GM12874 (cell line): ENCODE data around the gene DCST2.

Source experiments
- TF ChIP-seq, protein P1 (sequence below): IDR thresholded peaks from 2 replicates; pipeline ENCODE4 v1.5.1; 2011; ENCODE audit warnings: low read depth, mild to moderate bottlenecking, control low read depth, low read length, moderate library complexity; ENCODE audit not compliant: insufficient read depth

DCST2 gene

DNA sequence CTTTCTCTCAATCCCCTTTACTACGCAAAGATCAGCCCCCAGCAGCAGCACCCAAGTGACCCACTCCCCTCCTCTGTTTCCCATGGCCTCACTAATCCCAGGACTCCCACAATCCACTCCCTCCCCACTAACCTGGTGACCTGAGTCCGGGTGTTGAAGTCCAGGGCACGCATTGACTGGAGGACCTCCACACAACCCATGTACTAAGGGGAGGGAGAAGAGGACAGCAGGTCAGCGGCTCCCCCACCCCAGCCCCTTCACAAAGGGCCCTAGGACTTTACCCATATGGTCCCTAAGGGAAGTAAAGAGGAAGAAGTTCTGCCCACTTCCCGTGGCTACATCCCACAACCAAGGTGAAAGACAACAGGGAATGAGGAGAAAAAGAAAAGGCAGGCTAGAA lies 64.3 kb downstream of the DCST2 start:
- TF ChIP-seq, protein P1, sequence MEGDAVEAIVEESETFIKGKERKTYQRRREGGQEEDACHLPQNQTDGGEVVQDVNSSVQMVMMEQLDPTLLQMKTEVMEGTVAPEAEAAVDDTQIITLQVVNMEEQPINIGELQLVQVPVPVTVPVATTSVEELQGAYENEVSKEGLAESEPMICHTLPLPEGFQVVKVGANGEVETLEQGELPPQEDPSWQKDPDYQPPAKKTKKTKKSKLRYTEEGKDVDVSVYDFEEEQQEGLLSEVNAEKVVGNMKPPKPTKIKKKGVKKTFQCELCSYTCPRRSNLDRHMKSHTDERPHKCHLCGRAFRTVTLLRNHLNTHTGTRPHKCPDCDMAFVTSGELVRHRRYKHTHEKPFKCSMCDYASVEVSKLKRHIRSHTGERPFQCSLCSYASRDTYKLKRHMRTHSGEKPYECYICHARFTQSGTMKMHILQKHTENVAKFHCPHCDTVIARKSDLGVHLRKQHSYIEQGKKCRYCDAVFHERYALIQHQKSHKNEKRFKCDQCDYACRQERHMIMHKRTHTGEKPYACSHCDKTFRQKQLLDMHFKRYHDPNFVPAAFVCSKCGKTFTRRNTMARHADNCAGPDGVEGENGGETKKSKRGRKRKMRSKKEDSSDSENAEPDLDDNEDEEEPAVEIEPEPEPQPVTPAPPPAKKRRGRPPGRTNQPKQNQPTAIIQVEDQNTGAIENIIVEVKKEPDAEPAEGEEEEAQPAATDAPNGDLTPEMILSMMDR, result no peak

DNA sequence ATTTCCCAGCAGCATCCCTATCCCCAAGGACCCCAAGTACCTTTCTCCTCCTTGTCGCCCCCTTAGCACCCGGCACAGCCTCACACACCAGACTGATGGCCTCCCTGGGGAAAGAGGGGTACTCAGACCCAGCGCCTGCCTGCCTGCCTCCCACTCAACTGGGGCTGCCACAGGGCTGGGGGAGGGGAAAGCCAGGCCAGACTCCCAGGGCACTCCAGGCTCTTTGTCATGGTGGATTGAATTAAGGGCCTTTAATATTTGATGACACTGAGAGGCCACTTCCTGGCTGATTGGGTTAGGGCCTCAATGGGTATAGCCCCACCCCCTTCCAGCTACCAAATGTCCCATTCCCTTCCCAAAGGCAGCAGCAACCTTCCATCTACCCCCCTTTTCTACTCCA lies 64.8 kb downstream of the DCST2 start:
- TF ChIP-seq, protein P1, result no peak
